ENCODE measurements around the gene SIDT2. TPM values are rescaled to one million over a fixed set of nuclear protein-coding genes. Genes with fewer than 3 reads are reported as not detected.

SIDT2 gene
- total RNA-seq, 1 experiment from 2014 or later, result 27.6 TPM

DNA sequence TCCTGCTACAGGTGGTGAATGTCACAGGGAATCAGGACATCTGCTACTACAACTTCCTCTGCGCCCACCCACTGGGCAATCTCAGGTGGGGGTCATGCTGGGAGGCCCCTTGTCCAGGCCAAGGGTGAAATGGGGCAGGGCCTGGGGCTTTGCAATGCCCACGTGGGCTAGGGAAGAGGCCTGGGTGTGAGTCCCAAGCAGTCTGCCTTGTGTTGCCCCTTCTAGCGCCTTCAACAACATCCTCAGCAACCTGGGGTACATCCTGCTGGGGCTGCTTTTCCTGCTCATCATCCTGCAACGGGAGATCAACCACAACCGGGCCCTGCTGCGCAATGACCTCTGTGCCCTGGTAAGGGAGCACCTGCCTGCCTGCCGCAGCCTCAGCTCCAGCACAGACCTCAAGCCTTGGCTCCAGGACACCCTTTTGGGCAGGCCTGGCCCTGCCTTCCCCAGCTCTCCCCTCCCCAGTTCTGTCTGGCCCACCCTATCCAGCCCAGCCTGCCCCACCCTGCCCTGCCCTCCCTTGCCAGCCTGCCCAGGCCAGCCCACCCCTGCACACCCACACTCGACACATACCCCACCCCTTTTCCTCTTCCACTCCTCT, 11.5 kb downstream of the SIDT2 start:
- no peaks in the 10 kb centered on the region for H3K9me3 Mint-ChIP-seq
- ATAC-seq, result no peak
- H3K36me3 Mint-ChIP-seq, result 0 out of 2 replicates have a peak, but pooled peaks cover 2% of the 10 kb centered on the region
- no peaks in the 10 kb centered on the region for H3K27me3 Mint-ChIP-seq (ENCODE audit: low read depth)
- H3K27ac Mint-ChIP-seq, result no peak overlapping the region
- DNase-seq (ENCODE audit: low spot score), result no peak
- H3K4me3 Mint-ChIP-seq, result no peak overlapping the region
- TF ChIP-seq, protein P1, sequence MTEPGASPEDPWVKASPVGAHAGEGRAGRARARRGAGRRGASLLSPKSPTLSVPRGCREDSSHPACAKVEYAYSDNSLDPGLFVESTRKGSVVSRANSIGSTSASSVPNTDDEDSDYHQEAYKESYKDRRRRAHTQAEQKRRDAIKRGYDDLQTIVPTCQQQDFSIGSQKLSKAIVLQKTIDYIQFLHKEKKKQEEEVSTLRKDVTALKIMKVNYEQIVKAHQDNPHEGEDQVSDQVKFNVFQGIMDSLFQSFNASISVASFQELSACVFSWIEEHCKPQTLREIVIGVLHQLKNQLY (CRISPR knock-in tag; IDR thresholded peaks at IDR 0.05), result no peak
- TF ChIP-seq, protein P2, sequence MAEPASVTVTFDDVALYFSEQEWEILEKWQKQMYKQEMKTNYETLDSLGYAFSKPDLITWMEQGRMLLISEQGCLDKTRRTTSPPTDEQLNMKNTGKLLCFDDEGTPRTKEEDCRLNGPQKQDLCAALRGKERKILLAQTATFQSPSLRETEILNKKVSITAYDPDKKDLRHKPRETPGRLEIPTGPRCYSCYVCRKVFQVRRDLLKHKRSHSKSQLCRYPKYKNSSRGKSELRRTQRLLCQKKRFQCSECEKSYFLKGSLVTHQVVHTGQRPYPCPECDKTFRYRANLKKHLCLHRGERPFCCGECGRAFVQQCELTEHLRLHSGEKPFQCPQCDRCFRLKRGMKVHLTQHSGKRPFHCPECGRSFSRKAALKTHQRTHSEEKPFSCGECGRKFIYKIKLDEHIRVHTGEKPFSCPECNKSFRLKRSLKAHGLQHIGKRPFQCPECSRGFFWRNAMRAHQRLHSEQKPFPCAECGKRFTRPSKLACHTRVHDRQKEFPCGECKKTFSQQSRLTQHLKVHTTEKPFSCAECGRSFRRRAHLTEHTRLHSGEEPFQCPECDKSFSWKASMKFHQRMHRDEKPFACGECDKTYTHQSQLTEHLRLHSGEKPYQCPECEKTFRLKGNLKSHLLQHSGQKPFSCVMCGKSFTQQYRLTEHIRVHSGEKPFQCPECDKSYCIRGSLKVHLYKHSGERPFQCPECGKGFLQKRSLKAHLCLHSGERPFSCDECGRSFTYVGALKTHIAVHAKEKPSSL (CRISPR knock-in tag; conservative IDR thresholded peaks at IDR 0.05), result no peak
- no peak for TF ChIP-seq RORB (CRISPR knock-in tag; IDR thresholded peaks at IDR 0.05)
- TF ChIP-seq ZNF317 (CRISPR knock-in tag; IDR thresholded peaks at IDR 0.05; ENCODE audit: borderline replicate concordance, low read depth), result no peak
- TF ChIP-seq TEAD4 (CRISPR knock-in tag; IDR thresholded peaks at IDR 0.05), result no peak
- TF ChIP-seq JAZF1 (CRISPR knock-in tag; IDR thresholded peaks at IDR 0.05), result no peak
- TF ChIP-seq MXD4 (CRISPR knock-in tag; IDR thresholded peaks at IDR 0.05; ENCODE audit: borderline replicate concordance), result no peak
- no peak for TF ChIP-seq IRF2 (CRISPR knock-in tag; IDR thresholded peaks at IDR 0.05; ENCODE audit: borderline replicate concordance, low read depth)
- TF ChIP-seq, protein P3, sequence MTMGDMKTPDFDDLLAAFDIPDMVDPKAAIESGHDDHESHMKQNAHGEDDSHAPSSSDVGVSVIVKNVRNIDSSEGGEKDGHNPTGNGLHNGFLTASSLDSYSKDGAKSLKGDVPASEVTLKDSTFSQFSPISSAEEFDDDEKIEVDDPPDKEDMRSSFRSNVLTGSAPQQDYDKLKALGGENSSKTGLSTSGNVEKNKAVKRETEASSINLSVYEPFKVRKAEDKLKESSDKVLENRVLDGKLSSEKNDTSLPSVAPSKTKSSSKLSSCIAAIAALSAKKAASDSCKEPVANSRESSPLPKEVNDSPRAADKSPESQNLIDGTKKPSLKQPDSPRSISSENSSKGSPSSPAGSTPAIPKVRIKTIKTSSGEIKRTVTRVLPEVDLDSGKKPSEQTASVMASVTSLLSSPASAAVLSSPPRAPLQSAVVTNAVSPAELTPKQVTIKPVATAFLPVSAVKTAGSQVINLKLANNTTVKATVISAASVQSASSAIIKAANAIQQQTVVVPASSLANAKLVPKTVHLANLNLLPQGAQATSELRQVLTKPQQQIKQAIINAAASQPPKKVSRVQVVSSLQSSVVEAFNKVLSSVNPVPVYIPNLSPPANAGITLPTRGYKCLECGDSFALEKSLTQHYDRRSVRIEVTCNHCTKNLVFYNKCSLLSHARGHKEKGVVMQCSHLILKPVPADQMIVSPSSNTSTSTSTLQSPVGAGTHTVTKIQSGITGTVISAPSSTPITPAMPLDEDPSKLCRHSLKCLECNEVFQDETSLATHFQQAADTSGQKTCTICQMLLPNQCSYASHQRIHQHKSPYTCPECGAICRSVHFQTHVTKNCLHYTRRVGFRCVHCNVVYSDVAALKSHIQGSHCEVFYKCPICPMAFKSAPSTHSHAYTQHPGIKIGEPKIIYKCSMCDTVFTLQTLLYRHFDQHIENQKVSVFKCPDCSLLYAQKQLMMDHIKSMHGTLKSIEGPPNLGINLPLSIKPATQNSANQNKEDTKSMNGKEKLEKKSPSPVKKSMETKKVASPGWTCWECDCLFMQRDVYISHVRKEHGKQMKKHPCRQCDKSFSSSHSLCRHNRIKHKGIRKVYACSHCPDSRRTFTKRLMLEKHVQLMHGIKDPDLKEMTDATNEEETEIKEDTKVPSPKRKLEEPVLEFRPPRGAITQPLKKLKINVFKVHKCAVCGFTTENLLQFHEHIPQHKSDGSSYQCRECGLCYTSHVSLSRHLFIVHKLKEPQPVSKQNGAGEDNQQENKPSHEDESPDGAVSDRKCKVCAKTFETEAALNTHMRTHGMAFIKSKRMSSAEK (CRISPR knock-in tag; IDR thresholded peaks at IDR 0.05; ENCODE audit: borderline replicate concordance), result no peak
- TF ChIP-seq RELA (CRISPR knock-in tag; IDR thresholded peaks at IDR 0.05; ENCODE audit: borderline replicate concordance), result no peak
- TF ChIP-seq CREB1 (CRISPR knock-in tag; IDR thresholded peaks at IDR 0.05), result no peak
- TF ChIP-seq FOXJ3 (CRISPR knock-in tag; IDR thresholded peaks at IDR 0.05; ENCODE audit: borderline replicate concordance), result no peak
- TF ChIP-seq, protein P4, sequence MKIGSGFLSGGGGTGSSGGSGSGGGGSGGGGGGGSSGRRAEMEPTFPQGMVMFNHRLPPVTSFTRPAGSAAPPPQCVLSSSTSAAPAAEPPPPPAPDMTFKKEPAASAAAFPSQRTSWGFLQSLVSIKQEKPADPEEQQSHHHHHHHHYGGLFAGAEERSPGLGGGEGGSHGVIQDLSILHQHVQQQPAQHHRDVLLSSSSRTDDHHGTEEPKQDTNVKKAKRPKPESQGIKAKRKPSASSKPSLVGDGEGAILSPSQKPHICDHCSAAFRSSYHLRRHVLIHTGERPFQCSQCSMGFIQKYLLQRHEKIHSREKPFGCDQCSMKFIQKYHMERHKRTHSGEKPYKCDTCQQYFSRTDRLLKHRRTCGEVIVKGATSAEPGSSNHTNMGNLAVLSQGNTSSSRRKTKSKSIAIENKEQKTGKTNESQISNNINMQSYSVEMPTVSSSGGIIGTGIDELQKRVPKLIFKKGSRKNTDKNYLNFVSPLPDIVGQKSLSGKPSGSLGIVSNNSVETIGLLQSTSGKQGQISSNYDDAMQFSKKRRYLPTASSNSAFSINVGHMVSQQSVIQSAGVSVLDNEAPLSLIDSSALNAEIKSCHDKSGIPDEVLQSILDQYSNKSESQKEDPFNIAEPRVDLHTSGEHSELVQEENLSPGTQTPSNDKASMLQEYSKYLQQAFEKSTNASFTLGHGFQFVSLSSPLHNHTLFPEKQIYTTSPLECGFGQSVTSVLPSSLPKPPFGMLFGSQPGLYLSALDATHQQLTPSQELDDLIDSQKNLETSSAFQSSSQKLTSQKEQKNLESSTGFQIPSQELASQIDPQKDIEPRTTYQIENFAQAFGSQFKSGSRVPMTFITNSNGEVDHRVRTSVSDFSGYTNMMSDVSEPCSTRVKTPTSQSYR (CRISPR knock-in tag; IDR thresholded peaks at IDR 0.05), result no peak
- TF ChIP-seq SOX15 (CRISPR knock-in tag; IDR thresholded peaks at IDR 0.05), result no peak
- TF ChIP-seq, protein P5, sequence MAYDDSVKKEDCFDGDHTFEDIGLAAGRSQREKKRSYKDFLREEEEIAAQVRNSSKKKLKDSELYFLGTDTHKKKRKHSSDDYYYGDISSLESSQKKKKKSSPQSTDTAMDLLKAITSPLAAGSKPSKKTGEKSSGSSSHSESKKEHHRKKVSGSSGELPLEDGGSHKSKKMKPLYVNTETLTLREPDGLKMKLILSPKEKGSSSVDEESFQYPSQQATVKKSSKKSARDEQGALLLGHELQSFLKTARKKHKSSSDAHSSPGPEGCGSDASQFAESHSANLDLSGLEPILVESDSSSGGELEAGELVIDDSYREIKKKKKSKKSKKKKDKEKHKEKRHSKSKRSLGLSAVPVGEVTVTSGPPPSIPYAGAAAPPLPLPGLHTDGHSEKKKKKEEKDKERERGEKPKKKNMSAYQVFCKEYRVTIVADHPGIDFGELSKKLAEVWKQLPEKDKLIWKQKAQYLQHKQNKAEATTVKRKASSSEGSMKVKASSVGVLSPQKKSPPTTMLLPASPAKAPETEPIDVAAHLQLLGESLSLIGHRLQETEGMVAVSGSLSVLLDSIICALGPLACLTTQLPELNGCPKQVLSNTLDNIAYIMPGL (CRISPR knock-in tag; IDR thresholded peaks at IDR 0.05), result no peak
- ChIA-PET POLR2A (no interaction called here), CTCF (interaction anchor here (1.5 kb wide), 1 partner anchor 9 kb away, joined by 9 read pairs; no protein-coding TSS in a partner anchor)
- no peaks in the 10 kb centered on the region for H3K4me1 Mint-ChIP-seq

Measured in WTC11 (cell line).